Spleen (tissue), 11 donors: Measurements from ENCODE around the gene YWHAG. TPM values are rescaled to one million over a fixed set of nuclear protein-coding genes. Genes with fewer than 3 reads are reported as not detected.
"Not testable (repeated sequence)": the region's sequence is repeated elsewhere in the genome, so short reads cannot be mapped to it uniquely, and the experiment has no call there.

Source experiments
- DNase-seq: peaks from one replicate; pipeline ENCODE4 v3.0.0-alpha.2; 2020
- H3K27ac ChIP-seq, 8 donors: fragments of 200-600 bp; sonication (generic) in 7 of 8; 1 replicate in 4 of 8; 2 replicates in 4 of 8; pipeline versions ENCODE4 v1.5.0 to v1.8.0; 2016 to 2021; ENCODE audit warnings: inconsistent platforms in 4 of 8, mild to moderate bottlenecking in 4 of 8, moderate library complexity in 1 of 8
- H3K27me3 ChIP-seq, 7 donors: fragments of 200-600 bp; sonication (generic) in 6 of 7; replicated peaks in 1 of 7; 1 replicate in 4 of 7; 2 replicates in 3 of 7; pipeline versions ENCODE4 v1.5.0 to v1.8.0; 2016 to 2021; ENCODE audit warnings: inconsistent platforms in 3 of 7, mild to moderate bottlenecking in 1 of 7
- H3K36me3 ChIP-seq, 6 donors: fragments of 200-600 bp; sonication (generic) in 5 of 6; 1 replicate in 4 of 6; 2 replicates in 2 of 6; pipeline versions ENCODE4 v1.5.0 to v1.8.0; 2016 to 2021; ENCODE audit warnings: inconsistent platforms in 2 of 6
- H3K4me1 ChIP-seq, 6 donors: fragments of 200-600 bp; sonication (generic) in 5 of 6; 1 replicate in 3 of 6; 2 replicates in 3 of 6; pipeline versions ENCODE4 v1.5.0 to v1.8.0; 2016 to 2021; ENCODE audit warnings: inconsistent platforms in 3 of 6
- H3K4me3 ChIP-seq, 8 donors: fragments of 200-600 bp; sonication (generic) in 7 of 8; 1 replicate in 4 of 8; 2 replicates in 4 of 8; pipeline versions ENCODE4 v1.5.0 to v1.8.0; 2016 to 2021; ENCODE audit warnings: inconsistent platforms in 4 of 8, mild to moderate bottlenecking in 4 of 8, moderate library complexity in 2 of 8
- H3K9me3 ChIP-seq, 8 donors: fragments of 200-600 bp; sonication (generic) in 7 of 8; 1 replicate in 4 of 8; 2 replicates in 4 of 8; pipeline versions ENCODE4 v1.5.0 to v1.8.0; 2016 to 2021; ENCODE audit warnings: inconsistent platforms in 4 of 8
- CTCF ChIP-seq, 11 experiments: fragments of 200-600 bp in 7 of 11; fragments of 450-650 bp in 4 of 11; sonication (generic) in 4 of 11; IDR thresholded peaks in 8 of 11; conservative IDR thresholded peaks in 3 of 11; 1 replicate in 7 of 11; 2 replicates in 4 of 11; pipeline versions ENCODE4 v1.4.0 to v1.8.0; 2016 to 2021; ENCODE audit warnings: antibody characterized with exemption in 11 of 11, inconsistent platforms in 4 of 11, mild to moderate bottlenecking in 1 of 11
- POLR2A ChIP-seq, 3 donors: fragments of 450-650 bp; IDR thresholded peaks; one replicate each; pipeline ENCODE4 v1.5.1; 2017; ENCODE audit warnings: antibody characterized with exemption in 3 of 3, mild to moderate bottlenecking in 1 of 3
- POLR2AphosphoS5 ChIP-seq, 3 donors: sonication (generic); formaldehyde crosslinking; IDR thresholded peaks; one replicate each; pipeline ENCODE4 v1.5.1; 2017; ENCODE audit warnings: antibody characterized with exemption in 3 of 3
- WGBS, 5 donors: extraction: QIAGEN DNeasy Blood & Tissue Kit in 3 of 5; methylation state at CpG; one replicate each; pipeline versions ENCODE4 v1.1.5 to v1.1.7; 2013 to 2018; 5-methylcytosine and 5-hydroxymethylcytosine counted together
- intact Hi-C: fragments of 100-400 bp; cut with DNase I; formaldehyde crosslinking; loops from one replicate; pipeline ENCODE4 v1.15.0; 2023; ENCODE audit warnings: low total_unique reads
- polyA plus RNA-seq, 3 donors: library from polyadenylated mRNA; stranded (reverse); fragments of 200-250 nt; gene quantifications; one replicate each; pipeline ENCODE4 v1.2.1, GENCODE V29; 2013
- total RNA-seq, 7 donors: library from RNA; depleted of rRNA in 3 of 7; stranded (reverse); fragments of >200 nt in 3 of 7; fragmentation: NEBNext Ultra II Directional in 4 of 7; extraction: Animal tissue kit (Norgen Biotek cat#: 25700) in 4 of 7; gene quantifications; one replicate each; pipeline versions ENCODE4 v1.1.0 to v1.2.1, GENCODE V29; 2016 to 2021
- donor health status: healthy with polysubstance abuse.
- donor health status: DM: no; HTN: no; CAD: no; lungs with moderate emphysema.
- donor health status: DM: no; HTN: no; CAD: no.
- donor health status: Bipolar disorder and iron deficiency.
- donor health status: healthy.
- donor health status: DM: no; HTN: no; CAD: no.
- donor health status: DM: yes; HTN: yes; CAD: no.

The YWHAG gene
- total and polyA plus RNA-seq, 10 donors = 19.7 to 108 (median 70.4) TPM

GRCh38 chr7:76392531-76393115 lies 33.8 kb upstream of the YWHAG start:
- 36 to 57% (median 38%) methylated on average over 7 to 12 of the region's 12 CpGs for WGBS, 5 donors
- Histone ChIP-seq H3K4me3 (peak overlapping the region; percentile 62 to 86 (median 75)), H3K27me3 (no peaks in the 10 kb centered on the region), H3K36me3 (no peaks in the 10 kb centered on the region), H3K27ac (peak overlapping the region; percentile 80 to 93 (median 88)), H3K9me3 (no peaks in the 10 kb centered on the region), H3K4me1 (peaks cover 12 to 45% (median 32%) of the 10 kb centered on the region in 6 donors)
- intact Hi-C loops = no loop called here
- TF ChIP-seq POLR2AphosphoS5 (IDR thresholded peaks at IDR 0.05) (no peak), POLR2A (IDR thresholded peaks at IDR 0.05) (no peak), CTCF (IDR thresholded peaks at IDR 0.05 in 8 of 11, conservative IDR thresholded peaks at IDR 0.05 in 3 of 11) (no peak)
- DNase-seq = no peak

- peak overlapping the region in 1 of 8 donors; percentile 53 for H3K27ac ChIP-seq
- no peak overlapping the region for H3K4me3 ChIP-seq
- H3K27me3 ChIP-seq = no peaks in the 10 kb centered on the region
- H3K36me3 ChIP-seq = no peaks in the 10 kb centered on the region
- intact Hi-C loops = no loop called here
- WGBS, 5 donors = 79 to 99% (median 95%) methylated on average over 2 to 13 of the region's 13 CpGs
- no peak for DNase-seq
- TF ChIP-seq POLR2AphosphoS5 (IDR thresholded peaks at IDR 0.05) (no peak), CTCF (IDR thresholded peaks at IDR 0.05 in 8 of 11, conservative IDR thresholded peaks at IDR 0.05 in 3 of 11) (no peak), POLR2A (IDR thresholded peaks at IDR 0.05) (no peak)
- H3K9me3 ChIP-seq = no peaks in the 10 kb centered on the region
- H3K4me1 ChIP-seq = peaks cover 4 to 29% (median 19%) of the 10 kb centered on the region in 6 donors
These were observed 31.3 kb upstream of the YWHAG start for GRCh38 chr7:76390092-76390491.

GRCh38 chr7:76387789-76388188 lies 29.0 kb upstream of the YWHAG start:
- H3K27me3 ChIP-seq, DNase-seq, H3K4me3 ChIP-seq, intact Hi-C loops, H3K9me3 ChIP-seq, H3K36me3 ChIP-seq: not testable (repeated sequence)
- WGBS, 5 donors = 86 to 98% (median 94%) methylated on average over 6 of the region's 6 CpGs
- Histone ChIP-seq H3K4me1 (peaks cover 3 to 22% (median 7%) of the 10 kb centered on the region in 6 donors), H3K27ac (peak overlapping the region in 2 of 8 donors; percentile 53 to 57)

GRCh38 chr7:76386691-76387260 lies 28.0 kb upstream of the YWHAG start:
- Histone ChIP-seq H3K4me3 (no peak overlapping the region), H3K4me1 (peaks cover 0 to 17% (median under 1%) of the 10 kb centered on the region in 6 donors), H3K36me3 (no peaks in the 10 kb centered on the region), H3K27ac (no peak overlapping the region), H3K9me3 (no peaks in the 10 kb centered on the region), H3K27me3 (no peaks in the 10 kb centered on the region)
- no peak for DNase-seq
- 83 to 93% (median 89%) methylated on average over 11 of the region's 11 CpGs for WGBS, 5 donors
- TF ChIP-seq POLR2A (IDR thresholded peaks at IDR 0.05) = no peak
- TF ChIP-seq POLR2AphosphoS5 (IDR thresholded peaks at IDR 0.05) = no peak
- TF ChIP-seq CTCF (IDR thresholded peaks at IDR 0.05 in 8 of 11, conservative IDR thresholded peaks at IDR 0.05 in 3 of 11) = no peak
- intact Hi-C loops = no loop called here
